Measurements from ENCODE around the gene URI1.

URI1 gene

DNA sequence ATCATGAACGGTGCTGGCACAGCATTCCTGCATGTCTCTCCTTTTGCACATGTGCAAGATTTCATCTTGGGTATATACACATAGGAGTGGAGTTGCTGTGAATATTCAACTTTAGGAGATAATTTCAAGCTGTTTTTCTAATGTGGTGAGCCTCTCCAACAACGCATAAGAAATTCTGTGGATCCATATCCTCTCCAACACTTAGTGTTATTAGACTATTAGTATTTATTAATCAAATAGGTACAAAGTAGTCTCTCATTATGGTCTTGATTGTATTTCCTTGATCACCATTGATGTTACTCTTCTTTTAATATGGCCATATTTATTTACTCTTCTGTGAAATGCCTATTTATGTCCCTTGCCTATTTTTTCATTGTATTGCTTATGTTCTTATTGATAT is 114.5 kb downstream of the URI1 start:
- no peak for DNase-seq (ENCODE audit: low read depth)

GRCh38 chr19:30059741-30060457 is 117.9 kb downstream of the URI1 start:
- DNase-seq (ENCODE audit: low read depth): no peak

- DNase-seq (ENCODE audit: low read depth): no peak
These were observed 118.6 kb downstream of the URI1 start for GRCh38 chr19:30060531-30061222.

DNA sequence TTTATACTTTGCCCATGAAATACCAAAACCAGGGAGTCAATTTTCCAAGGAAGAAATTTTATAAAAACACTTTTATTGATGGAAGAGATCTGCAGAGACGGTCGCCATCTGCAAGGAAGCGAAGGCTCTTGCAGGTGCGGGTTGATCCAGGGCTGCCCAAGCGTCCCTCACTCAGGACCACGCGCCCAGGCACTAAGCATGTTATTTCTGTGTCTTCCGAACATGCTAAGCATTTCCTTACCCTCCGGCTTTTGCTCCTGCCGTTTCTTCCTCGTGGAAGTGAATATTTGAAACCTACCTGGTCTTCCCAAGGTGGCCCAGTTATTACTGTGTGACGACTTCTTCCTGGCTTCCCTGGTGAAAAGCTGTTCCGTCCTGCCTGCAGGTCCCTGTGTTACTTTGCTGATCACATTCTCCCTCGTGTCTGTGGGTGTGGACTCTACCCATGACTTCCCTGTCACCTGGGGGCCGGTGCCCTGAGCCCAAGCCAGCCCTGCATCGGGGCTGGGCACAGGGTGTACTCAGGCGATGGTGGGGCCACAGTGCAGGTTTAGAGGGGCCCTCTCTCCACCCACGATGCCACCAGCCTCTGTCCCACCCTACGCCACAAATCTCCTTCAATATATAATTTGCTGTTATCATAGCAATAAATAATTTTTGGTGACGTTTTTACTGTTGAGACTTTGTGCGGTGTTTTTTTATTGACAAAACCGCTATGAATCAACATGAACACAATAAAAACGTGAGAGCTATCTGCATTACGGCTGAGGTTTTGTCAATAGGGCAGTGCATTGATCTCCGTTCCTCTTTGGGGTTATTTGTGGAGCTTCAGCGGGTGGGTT is 119.4 kb downstream of the URI1 start:
- no peak for DNase-seq (ENCODE audit: low read depth)

- no peak for DNase-seq (ENCODE audit: low read depth)
These were observed 120.2 kb downstream of the URI1 start for GRCh38 chr19:30062065-30062906.

GRCh38 chr19:30062907-30063649 is 121.0 kb downstream of the URI1 start:
- no peak for DNase-seq (ENCODE audit: low read depth)

- DNase-seq (ENCODE audit: low read depth): no peak
These were observed 121.8 kb downstream of the URI1 start for GRCh38 chr19:30063650-30064347.

GRCh38 chr19:30064348-30064699 is 122.3 kb downstream of the URI1 start:
- DNase-seq (ENCODE audit: low read depth): no peak

DNA sequence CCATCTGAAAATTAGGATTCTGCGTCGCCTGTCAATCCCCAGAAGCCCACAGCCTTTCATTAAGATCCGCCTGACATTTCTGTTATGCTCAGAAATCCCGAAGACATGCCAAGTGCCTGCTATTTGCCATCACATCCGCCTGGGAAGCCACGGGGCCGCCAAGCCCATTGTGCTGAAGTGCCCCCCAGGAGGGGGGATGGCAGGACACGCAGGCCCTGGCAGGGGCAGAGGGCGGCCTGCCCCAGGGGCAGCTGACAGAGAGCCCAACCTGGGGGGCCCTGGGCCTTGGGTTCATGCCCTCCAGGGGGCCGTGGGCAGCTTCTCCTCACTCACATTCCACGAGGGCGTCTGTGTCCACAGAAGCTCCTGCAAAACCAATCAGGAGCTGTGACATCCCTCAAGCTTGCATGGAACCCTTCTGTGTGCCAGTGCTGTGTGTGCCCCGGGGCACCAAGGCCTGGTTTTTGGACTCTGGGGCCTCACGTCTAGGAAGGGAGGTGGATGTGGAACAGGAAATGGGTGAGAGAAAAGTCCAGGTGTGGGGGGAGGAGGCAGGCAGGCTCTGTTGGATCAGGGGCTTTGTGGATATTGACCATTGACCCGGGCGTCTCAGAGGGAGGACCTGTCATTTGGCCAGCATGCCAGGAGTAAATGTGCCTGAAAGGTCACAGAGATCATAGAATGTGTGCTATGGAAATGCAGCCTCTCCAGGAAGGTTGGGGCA is 122.9 kb downstream of the URI1 start:
- DNase-seq (ENCODE audit: low read depth): no peak

- no peak for DNase-seq (ENCODE audit: low read depth)
These were observed 123.9 kb downstream of the URI1 start for GRCh38 chr19:30065680-30066606.
